Right lobe of liver (tissue), 4 donors: ENCODE results near the gene COX18.

ENCODE experiments used
- POLR2A ChIP-seq: fragments of 450-650 bp; IDR thresholded peaks from one replicate; pipeline ENCODE4 v1.6.1; 2017; ENCODE audit warnings: antibody characterized with exemption, mild to moderate bottlenecking
- TF ChIP-seq, protein P1 (sequence below), 4 donors: fragments of 200-600 bp in 3 of 4; fragments of 450-650 bp in 1 of 4; IDR thresholded peaks; one replicate each; pipeline versions ENCODE4 v1.5.1 to v1.8.0; 2016 to 2022; ENCODE audit warnings: antibody characterized with exemption in 4 of 4, mild to moderate bottlenecking in 2 of 4
- donor health status: DM: no; HTN: no; CAD: no.
- donor health status: DM: no; HTN: no; CAD: no.
- donor health status: DM: no; HTN: yes; CAD: no.

DNA sequence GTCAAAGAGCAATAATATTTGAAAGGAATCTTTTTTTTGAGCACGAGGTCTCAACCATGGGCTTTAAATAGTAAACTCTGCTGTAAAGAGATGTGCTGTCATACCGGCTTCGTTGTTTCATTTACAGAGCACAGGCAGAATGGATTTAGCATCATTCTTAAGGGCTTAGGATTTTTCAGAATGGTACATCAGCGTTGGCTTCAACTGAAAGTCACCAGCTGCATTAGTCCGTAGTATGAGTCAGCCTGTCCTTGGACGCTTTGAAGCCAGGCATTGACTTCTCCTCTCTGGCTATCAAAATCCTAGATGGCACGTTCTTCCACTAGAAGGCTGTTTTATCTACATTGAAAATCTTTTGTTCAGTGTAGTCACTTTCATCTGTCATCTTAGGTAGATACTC, 23.6 kb downstream of the COX18 start:
- TF ChIP-seq, protein P1, sequence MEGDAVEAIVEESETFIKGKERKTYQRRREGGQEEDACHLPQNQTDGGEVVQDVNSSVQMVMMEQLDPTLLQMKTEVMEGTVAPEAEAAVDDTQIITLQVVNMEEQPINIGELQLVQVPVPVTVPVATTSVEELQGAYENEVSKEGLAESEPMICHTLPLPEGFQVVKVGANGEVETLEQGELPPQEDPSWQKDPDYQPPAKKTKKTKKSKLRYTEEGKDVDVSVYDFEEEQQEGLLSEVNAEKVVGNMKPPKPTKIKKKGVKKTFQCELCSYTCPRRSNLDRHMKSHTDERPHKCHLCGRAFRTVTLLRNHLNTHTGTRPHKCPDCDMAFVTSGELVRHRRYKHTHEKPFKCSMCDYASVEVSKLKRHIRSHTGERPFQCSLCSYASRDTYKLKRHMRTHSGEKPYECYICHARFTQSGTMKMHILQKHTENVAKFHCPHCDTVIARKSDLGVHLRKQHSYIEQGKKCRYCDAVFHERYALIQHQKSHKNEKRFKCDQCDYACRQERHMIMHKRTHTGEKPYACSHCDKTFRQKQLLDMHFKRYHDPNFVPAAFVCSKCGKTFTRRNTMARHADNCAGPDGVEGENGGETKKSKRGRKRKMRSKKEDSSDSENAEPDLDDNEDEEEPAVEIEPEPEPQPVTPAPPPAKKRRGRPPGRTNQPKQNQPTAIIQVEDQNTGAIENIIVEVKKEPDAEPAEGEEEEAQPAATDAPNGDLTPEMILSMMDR (IDR thresholded peaks at IDR 0.05): no peak
- TF ChIP-seq POLR2A: no peak
